LNCaP clone FGC (cell line): ENCODE measurements around the gene SOX5.

Experiments
- DNase-seq: peaks from one replicate; pipeline ENCODE4 v3.0.0-alpha.2; 2011; ENCODE audit warnings: low read depth
- H3K4me3 ChIP-seq: 2 replicates; pipeline ENCODE4 v1.5.1; 2011; ENCODE audit warnings: mild to moderate bottlenecking, low read depth, low read length, control low read depth
- CTCF ChIP-seq: IDR thresholded peaks from 2 replicates; pipeline ENCODE4 v1.5.1; 2012; ENCODE audit warnings: mild to moderate bottlenecking; ENCODE audit not compliant: control insufficient read depth, insufficient read depth; ENCODE audit errors: extremely low read depth

The SOX5 gene

DNA sequence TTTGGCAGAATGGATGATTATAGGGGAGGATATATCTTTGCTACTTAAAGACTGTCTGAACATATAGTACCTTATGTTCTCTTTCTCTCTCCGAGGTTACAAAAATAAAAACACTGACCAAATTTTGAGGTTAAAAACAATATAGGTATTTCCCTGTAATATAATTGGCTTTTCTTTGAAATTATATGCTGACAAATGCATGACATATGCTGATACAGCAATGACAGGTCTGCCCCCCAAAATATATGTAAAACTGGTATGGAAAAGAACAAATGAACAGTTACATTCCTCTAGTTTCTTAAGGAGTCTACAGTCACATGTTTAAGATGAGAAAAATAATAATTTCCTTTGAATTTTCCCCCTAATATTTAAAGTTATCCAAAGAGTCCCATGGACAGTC is 405.7 kb downstream of the SOX5 start:
- H3K4me3 ChIP-seq = no peak overlapping the region
- no peak for DNase-seq
- TF ChIP-seq CTCF = no peak

GRCh38 chr12:23542187-23542586 is 407.3 kb downstream of the SOX5 start:
- no peak for TF ChIP-seq CTCF
- no peak for DNase-seq
- no peak overlapping the region for H3K4me3 ChIP-seq

- TF ChIP-seq CTCF = no peak
- no peak overlapping the region for H3K4me3 ChIP-seq
- no peak for DNase-seq
Measured at GRCh38 chr12:23540572-23540971, 408.9 kb downstream of the SOX5 start.

- H3K4me3 ChIP-seq = no peak overlapping the region
- no peak for TF ChIP-seq CTCF
- DNase-seq = no peak
Measured at GRCh38 chr12:23536293-23536692, 413.2 kb downstream of the SOX5 start.

- DNase-seq = no peak
- H3K4me3 ChIP-seq = no peak overlapping the region
- no peak for TF ChIP-seq CTCF
Measured at GRCh38 chr12:23535441-23535840, 414.0 kb downstream of the SOX5 start.

DNA sequence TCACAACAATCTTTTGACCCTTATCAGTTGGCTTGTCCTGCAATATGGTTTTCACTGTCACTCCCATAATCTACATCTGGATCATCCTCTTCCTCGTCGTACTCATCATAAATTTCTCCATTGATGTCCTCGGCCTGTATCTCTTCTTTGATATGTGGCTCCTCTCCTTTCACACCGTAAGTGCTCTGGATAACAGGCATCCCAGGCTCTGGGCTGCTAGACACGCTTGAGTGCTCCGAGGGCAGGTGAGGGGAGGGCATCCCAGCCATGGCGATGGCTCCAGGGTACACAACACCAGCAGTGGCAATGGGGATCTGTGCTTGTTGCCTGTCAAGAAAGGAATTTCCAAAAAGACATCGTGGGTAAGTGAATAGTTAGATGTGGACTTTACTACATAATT is 415.3 kb downstream of the SOX5 start:
- no peak overlapping the region for H3K4me3 ChIP-seq
- DNase-seq = no peak
- TF ChIP-seq CTCF = no peak

DNA sequence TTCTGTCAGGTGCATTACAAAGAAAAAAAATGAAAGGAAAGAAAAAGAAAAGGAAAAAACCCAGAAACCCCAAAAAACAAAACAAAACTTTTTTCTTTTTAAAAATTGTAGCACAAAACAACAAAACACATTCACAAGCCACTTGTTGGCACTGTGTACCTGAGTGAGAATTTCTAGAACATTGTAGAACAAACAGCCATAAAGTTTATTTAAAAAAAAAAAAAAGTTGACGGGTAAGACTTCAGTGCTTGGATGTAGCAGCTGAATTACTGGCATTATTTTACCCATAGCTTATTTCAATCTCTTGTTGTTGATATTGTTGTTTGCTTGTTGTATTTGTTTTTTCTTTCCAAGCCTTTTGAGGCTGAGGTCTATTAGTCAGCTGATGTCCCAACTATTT is 415.8 kb downstream of the SOX5 start:
- DNase-seq = no peak
- no peak overlapping the region for H3K4me3 ChIP-seq
- TF ChIP-seq CTCF = no peak
